Stimulated activated CD8-positive, alpha-beta memory T cell treated with anti-CD3 and anti-CD28 coated beads, Interleukin-4, amount 100 ng/mL, for 1 hour (primary cell): ENCODE results near the gene SEMA4G.
"Not testable (repeated sequence)": the region's sequence is repeated elsewhere in the genome, so short reads cannot be mapped to it uniquely, and the experiment has no call there.

Experiments
- DNase-seq, 2 donors: peaks; one replicate each; pipeline ENCODE4 v3.0.0-alpha.2; 2020; ENCODE audit warnings: low read depth in 2 of 2, low spot score in 1 of 2

SEMA4G gene

GRCh38 chr10:100970914-100971811 lies 1.9 kb downstream of the SEMA4G start:
- no peak for DNase-seq

GRCh38 chr10:100972115-100972903 lies 3.0 kb downstream of the SEMA4G start:
- no peak for DNase-seq

- DNase-seq, result no peak
Measured at GRCh38 chr10:100972904-100973535, 3.7 kb downstream of the SEMA4G start.

- DNase-seq, result not testable (repeated sequence)
Measured at GRCh38 chr10:100975397-100975796, 6.1 kb downstream of the SEMA4G start.

- DNase-seq, result no peak
Measured at GRCh38 chr10:100976906-100977305, 7.6 kb downstream of the SEMA4G start.

- no peak for DNase-seq
Measured at GRCh38 chr10:100977436-100977835, 8.1 kb downstream of the SEMA4G start.

GRCh38 chr10:100978121-100978900 lies 9.0 kb downstream of the SEMA4G start:
- DNase-seq, result no peak

- no peak for DNase-seq
Measured at GRCh38 chr10:100978901-100979195, 9.5 kb downstream of the SEMA4G start.

- no peak for DNase-seq
Measured at GRCh38 chr10:100979791-100980272, 10.5 kb downstream of the SEMA4G start.

GRCh38 chr10:100980311-100980710 lies 11.0 kb downstream of the SEMA4G start:
- DNase-seq, result no peak

- DNase-seq, result no peak
Measured at GRCh38 chr10:100980711-100981110, 11.4 kb downstream of the SEMA4G start.

GRCh38 chr10:100981178-100981772 lies 12.0 kb downstream of the SEMA4G start:
- DNase-seq, result no peak

GRCh38 chr10:100982916-100983830 lies 13.9 kb downstream of the SEMA4G start:
- DNase-seq, result no peak

GRCh38 chr10:100983868-100984671 lies 14.8 kb downstream of the SEMA4G start:
- DNase-seq, result no peak

- no peak for DNase-seq
Measured at GRCh38 chr10:100984672-100985177, 15.4 kb downstream of the SEMA4G start.

- DNase-seq, result no peak
Measured at GRCh38 chr10:100985336-100985735, 16.0 kb downstream of the SEMA4G start.

- DNase-seq, result no peak
Measured at GRCh38 chr10:100986623-100986951, 17.3 kb downstream of the SEMA4G start.

- DNase-seq, result peak in 1 of 2 donors; percentile 71
Measured at GRCh38 chr10:100986952-100987684, 17.8 kb downstream of the SEMA4G start, which contains the start of the genes MRPL43 and TWNK. MRPL43 (minus strand) TSS chr10:100987497; CDS start chr10:100987443, 54 bp downstream. TWNK (plus strand) TSS chr10:100987543; CDS start chr10:100988211, 668 bp downstream.
